Prostate gland (tissue), 2 donors: Measurements from ENCODE around the gene CFAP99.

Source experiments
- POLR2A ChIP-seq: fragments of 450-650 bp; IDR thresholded peaks from one replicate; pipeline ENCODE4 v1.6.1; 2016; ENCODE audit warnings: antibody characterized with exemption, mild to moderate bottlenecking
- POLR2AphosphoS5 ChIP-seq: sonication (generic); formaldehyde crosslinking; IDR thresholded peaks from one replicate; pipeline ENCODE4 v1.6.1; 2017; ENCODE audit warnings: antibody characterized with exemption
- TF ChIP-seq, protein P1 (sequence below), 4 experiments: fragments of 200-600 bp in 2 of 4; fragments of 450-650 bp in 2 of 4; sonication (generic) in 2 of 4; IDR thresholded peaks; 1 replicate in 3 of 4; 2 replicates in 1 of 4; pipeline ENCODE4 v1.5.1; 2016 to 2019; ENCODE audit warnings: antibody characterized with exemption in 4 of 4, mild to moderate bottlenecking in 2 of 4, moderate library complexity in 2 of 4

DNA sequence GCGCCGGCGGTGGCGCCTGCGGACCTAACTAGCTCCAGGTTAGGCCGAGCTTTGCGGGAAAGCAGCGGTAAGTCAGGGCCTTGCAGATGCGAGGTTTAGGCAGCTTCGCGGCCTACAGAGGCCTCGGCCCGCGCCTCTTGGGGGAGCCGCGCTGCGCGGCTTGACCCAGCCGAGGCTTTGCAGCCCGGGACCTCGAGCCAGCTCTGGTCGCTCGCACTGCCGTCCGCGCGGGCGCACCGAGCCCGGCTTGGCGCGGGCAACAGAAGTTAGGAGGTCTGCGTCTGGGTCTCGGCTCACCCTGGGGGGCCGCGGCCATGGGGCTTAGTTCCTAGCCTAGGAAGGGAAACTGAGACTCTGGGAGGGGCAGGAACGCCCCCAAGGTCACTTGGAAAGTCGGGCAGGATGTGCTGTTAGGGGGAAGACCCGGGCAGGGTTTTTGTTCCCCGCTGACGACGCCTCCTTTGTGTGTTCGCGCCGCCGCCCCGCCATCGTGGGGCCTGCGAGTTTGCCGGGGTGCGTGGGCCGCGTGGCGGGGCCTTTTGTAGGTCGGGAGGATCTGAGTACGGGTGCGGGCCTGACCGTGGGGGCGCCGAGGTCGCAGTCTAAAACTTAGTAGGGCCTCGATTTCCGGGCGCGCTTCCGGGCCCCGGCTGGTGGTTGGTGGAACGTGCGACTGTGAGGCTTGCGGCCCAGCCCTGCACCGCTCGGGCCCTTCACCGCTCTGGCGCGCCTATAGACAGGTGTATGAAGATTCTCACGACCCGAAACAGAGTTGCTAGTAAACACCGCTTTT, 50.6 kb downstream of the CFAP99 start:
- no peak for TF ChIP-seq POLR2A
- TF ChIP-seq, protein P1, sequence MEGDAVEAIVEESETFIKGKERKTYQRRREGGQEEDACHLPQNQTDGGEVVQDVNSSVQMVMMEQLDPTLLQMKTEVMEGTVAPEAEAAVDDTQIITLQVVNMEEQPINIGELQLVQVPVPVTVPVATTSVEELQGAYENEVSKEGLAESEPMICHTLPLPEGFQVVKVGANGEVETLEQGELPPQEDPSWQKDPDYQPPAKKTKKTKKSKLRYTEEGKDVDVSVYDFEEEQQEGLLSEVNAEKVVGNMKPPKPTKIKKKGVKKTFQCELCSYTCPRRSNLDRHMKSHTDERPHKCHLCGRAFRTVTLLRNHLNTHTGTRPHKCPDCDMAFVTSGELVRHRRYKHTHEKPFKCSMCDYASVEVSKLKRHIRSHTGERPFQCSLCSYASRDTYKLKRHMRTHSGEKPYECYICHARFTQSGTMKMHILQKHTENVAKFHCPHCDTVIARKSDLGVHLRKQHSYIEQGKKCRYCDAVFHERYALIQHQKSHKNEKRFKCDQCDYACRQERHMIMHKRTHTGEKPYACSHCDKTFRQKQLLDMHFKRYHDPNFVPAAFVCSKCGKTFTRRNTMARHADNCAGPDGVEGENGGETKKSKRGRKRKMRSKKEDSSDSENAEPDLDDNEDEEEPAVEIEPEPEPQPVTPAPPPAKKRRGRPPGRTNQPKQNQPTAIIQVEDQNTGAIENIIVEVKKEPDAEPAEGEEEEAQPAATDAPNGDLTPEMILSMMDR (IDR thresholded peaks at IDR 0.05) = peak in 1 of 4 experiments; percentile 5
- no peak for TF ChIP-seq POLR2AphosphoS5
